ENCODE results near the gene EFR3B. TPM values are rescaled to one million over a fixed set of nuclear protein-coding genes. Genes with fewer than 3 reads are reported as not detected.

EFR3B gene
- total RNA-seq, 1 experiment from 2014 or later, result 8.9 TPM

GRCh38 chr2:25170888-25171287, 129.0 kb downstream of the EFR3B start (continued):
- TF ChIP-seq ETV6 (CRISPR knock-in tag; IDR thresholded peaks at IDR 0.05), result no peak
- no peak for TF ChIP-seq NR1H2 (CRISPR knock-in tag; IDR thresholded peaks at IDR 0.05)
- no peak for TF ChIP-seq GTF2I (CRISPR knock-in tag; conservative IDR thresholded peaks at IDR 0.05)
- no peak for TF ChIP-seq ATF3 (CRISPR knock-in tag; conservative IDR thresholded peaks at IDR 0.05)
- no peak for TF ChIP-seq ELF4 (CRISPR knock-in tag; IDR thresholded peaks at IDR 0.05; ENCODE audit: low read depth)
- no peak for TF ChIP-seq TP53 (CRISPR knock-in tag; IDR thresholded peaks at IDR 0.05)
- TF ChIP-seq SP1 (CRISPR knock-in tag; conservative IDR thresholded peaks at IDR 0.05), result no peak
- no peak for TF ChIP-seq ARID4B (CRISPR knock-in tag; IDR thresholded peaks at IDR 0.05; ENCODE audit: borderline replicate concordance)

- ATAC-seq, result no peak
- peaks cover 9% of the 10 kb centered on the region for H3K4me1 Mint-ChIP-seq
- peaks cover 29% of the 10 kb centered on the region for H3K27me3 Mint-ChIP-seq (ENCODE audit: low read depth)
- no peak overlapping the region for H3K27ac Mint-ChIP-seq
- ChIA-PET POLR2A (no interaction called here), CTCF (no interaction called here)
- TF ChIP-seq ATF3 (CRISPR knock-in tag; conservative IDR thresholded peaks at IDR 0.05), result no peak
- no peak for DNase-seq (ENCODE audit: low spot score)
- H3K36me3 Mint-ChIP-seq, result no peaks in the 10 kb centered on the region
- H3K9me3 Mint-ChIP-seq, result no peaks in the 10 kb centered on the region
- no peak overlapping the region for H3K4me3 Mint-ChIP-seq
Observed at GRCh38 chr2:25173719-25174118, 131.8 kb downstream of the EFR3B start.

GRCh38 chr2:25174192-25174861, 132.5 kb downstream of the EFR3B start:
- ATAC-seq, result no peak
- no peak overlapping the region for H3K4me3 Mint-ChIP-seq
- DNase-seq (ENCODE audit: low spot score), result no peak
- H3K36me3 Mint-ChIP-seq, result no peaks in the 10 kb centered on the region
- ChIA-PET CTCF (no interaction called here), POLR2A (no interaction called here)
- 0 out of 2 replicates have a peak, but pooled peaks cover 4% of the 10 kb centered on the region for H3K4me1 Mint-ChIP-seq
- H3K27ac Mint-ChIP-seq, result no peak overlapping the region
- peaks cover 23% of the 10 kb centered on the region for H3K27me3 Mint-ChIP-seq (ENCODE audit: low read depth)
- no peaks in the 10 kb centered on the region for H3K9me3 Mint-ChIP-seq
- TF ChIP-seq GRHL2 (CRISPR knock-in tag; IDR thresholded peaks at IDR 0.05; ENCODE audit: insufficient replicate concordance, severe bottlenecking) (no peak), NR1H2 (CRISPR knock-in tag; IDR thresholded peaks at IDR 0.05) (no peak), TEAD1 (CRISPR knock-in tag; IDR thresholded peaks at IDR 0.05) (no peak), AR (CRISPR knock-in tag; IDR thresholded peaks at IDR 0.05) (no peak), HMGXB4 (CRISPR knock-in tag; IDR thresholded peaks at IDR 0.05) (no peak), RORB (CRISPR knock-in tag; IDR thresholded peaks at IDR 0.05) (no peak), EMX1 (CRISPR knock-in tag; IDR thresholded peaks at IDR 0.05) (no peak), TEAD4 (CRISPR knock-in tag; IDR thresholded peaks at IDR 0.05) (no peak), NFE2L1 (CRISPR knock-in tag; IDR thresholded peaks at IDR 0.05) (no peak), FOXP4 (CRISPR knock-in tag; IDR thresholded peaks at IDR 0.05) (no peak), USF2 (CRISPR knock-in tag; IDR thresholded peaks at IDR 0.05) (no peak)

Measured in WTC11 (cell line).